Panc1 (cell line): ENCODE measurements around the gene PLCL1. TPM values are rescaled to one million over a fixed set of nuclear protein-coding genes. Genes with fewer than 3 reads are reported as not detected.

Experiments used
- ATAC-seq: fragments of 200-7000 bp; cut with Tn5 transposase; 2 replicates; pipeline ENCODE4 v1.9.1; 2020; ENCODE audit warnings: mild to moderate bottlenecking, moderate library complexity
- BruUV-seq: library from RNA; stranded (reverse); fragments of 400-500 nt; replicated peaks from 2 replicates; lab custom pipeline; 2021; lab: Mats Ljungman, UMichigan
- CTCF ChIA-PET: fragments of 300-600 bp; sonication (Branson Sonifier 250); formaldehyde crosslinking; loops from one replicate; lab custom pipeline; 2022; ENCODE audit warnings: antibody characterized with exemption; lab: Charles Lee
- POLR2A ChIA-PET: fragments of 300-600 bp; sonication (Branson Sonifier 250); formaldehyde crosslinking; loops from one replicate; lab custom pipeline; 2022; ENCODE audit warnings: antibody characterized with exemption; lab: Charles Lee
- DNase-seq: peaks from one replicate; pipeline ENCODE4 v3.0.0-alpha.2; 2010; ENCODE audit warnings: low read depth, low spot score
- H3K27ac ChIP-seq: 2 replicates; pipeline ENCODE4 v1.5.1; 2011; ENCODE audit warnings: mild to moderate bottlenecking, low read length, inconsistent platforms
- H3K27me3 ChIP-seq: fragments of 200-500 bp; sonication (Bioruptor generic); 2 replicates; pipeline ENCODE4 v1.6.0; 2014; ENCODE audit warnings: low read length, inconsistent platforms; ENCODE audit not compliant: control insufficient read depth, insufficient read depth
- H3K36me3 ChIP-seq: fragments of 200-500 bp; sonication (Bioruptor generic); 2 replicates; pipeline ENCODE4 v1.5.1; 2014; ENCODE audit warnings: inconsistent platforms, mild to moderate bottlenecking, low read length, moderate library complexity; ENCODE audit not compliant: control insufficient read depth, insufficient read depth
- H3K4me1 ChIP-seq: 2 replicates; pipeline ENCODE4 v1.5.1; 2011; ENCODE audit warnings: inconsistent platforms, mild to moderate bottlenecking, low read length, moderate library complexity; ENCODE audit not compliant: control insufficient read depth, insufficient read depth
- H3K4me3 ChIP-seq, 2 experiments: 2 replicates each; pipeline ENCODE4 v1.5.1; 2011 to 2012; ENCODE audit warnings: low read depth in 2 of 2, low read length in 2 of 2, mild to moderate bottlenecking in 2 of 2, inconsistent platforms in 1 of 2, moderate library complexity in 1 of 2
- H3K9me3 ChIP-seq: fragments of 200-500 bp; sonication (Bioruptor generic); 2 replicates; pipeline ENCODE4 v1.5.1; 2014; ENCODE audit warnings: low read depth, mild to moderate bottlenecking, inconsistent platforms, low read length, moderate library complexity; ENCODE audit not compliant: control insufficient read depth, insufficient read depth
- CTCF ChIP-seq: fragments of 450-650 bp; IDR thresholded peaks from 2 replicates; pipeline ENCODE4 v1.5.1; 2017; ENCODE audit warnings: mild to moderate bottlenecking
- POLR2AphosphoS5 ChIP-seq: IDR thresholded peaks from 2 replicates; pipeline ENCODE4 v1.6.1; 2012; ENCODE audit warnings: mild to moderate bottlenecking, low read depth, low read length, moderate library complexity
- REST ChIP-seq, 2 experiments: IDR thresholded peaks; 2 replicates each; pipeline ENCODE4 v1.6.1; 2011 to 2012; ENCODE audit warnings: low read depth in 2 of 2, control low read depth in 1 of 2, low read length in 1 of 2, mild to moderate bottlenecking in 1 of 2, moderate library complexity in 1 of 2; ENCODE audit not compliant: insufficient read depth in 1 of 2
- SIN3A ChIP-seq: IDR thresholded peaks from 2 replicates; pipeline ENCODE4 v1.6.1; 2012; ENCODE audit warnings: low read depth, mild to moderate bottlenecking, low read length, moderate library complexity, borderline replicate concordance; ENCODE audit not compliant: insufficient read depth
- TCF7L2 ChIP-seq: IDR thresholded peaks from 2 replicates; pipeline ENCODE4 v1.6.1; 2011; ENCODE audit warnings: mild to moderate bottlenecking, low read depth, low read length, inconsistent platforms
- in situ Hi-C: cut with HindIII; loops from 2 replicates; pipeline ENCODE4 v1.10.0; 2016; ENCODE audit warnings: low sequenced_read_pairs, low pct_unique_long_range_greater_than_20kb
- intact Hi-C: fragments of 100-400 bp; cut with micrococcal nuclease; formaldehyde crosslinking; loops from one replicate; pipeline ENCODE4 v1.10.0; 2022; ENCODE audit not compliant: unreplicated experiment
- total RNA-seq: library from RNA; stranded (reverse); gene quantifications from one replicate; pipeline ENCODE4 v1.2.1, GENCODE V29; 2021; ENCODE audit not compliant: unreplicated experiment

Gene PLCL1
- total RNA-seq, 1 experiment from 2014 or later: not detected

GRCh38 chr2:198097630-198098029 is 293.2 kb downstream of the PLCL1 start:
- Histone ChIP-seq H3K27me3 (peaks cover 7% of the 10 kb centered on the region; the same call in 1 of the 2 replicates), H3K27ac (no peak overlapping the region), H3K4me3 (no peak overlapping the region), H3K36me3 (no peaks in the 10 kb centered on the region), H3K4me1 (no peaks in the 10 kb centered on the region), H3K9me3 (no peaks in the 10 kb centered on the region)
- ATAC-seq: no peak
- no peak for DNase-seq
- in situ Hi-C loops: no loop called here
- ChIA-PET POLR2A (no interaction called here), CTCF (interaction anchor here (0.7 kb wide), 1 partner anchor 14 kb away, joined by 3 read pairs; no protein-coding TSS in a partner anchor)
- no TSS peak for BruUV-seq
- intact Hi-C loops: no loop called here
- TF ChIP-seq TCF7L2 (no peak), REST (IDR thresholded peaks at IDR 0.05; ENCODE audit: insufficient read depth in 1 of 2, low read depth in 2 of 2, low read length in 1 of 2) (no peak), SIN3A (no peak), POLR2AphosphoS5 (no peak), CTCF (no peak)

GRCh38 chr2:198098386-198098785 is 294.0 kb downstream of the PLCL1 start:
- intact Hi-C loops (no loop called here), in situ Hi-C loops (no loop called here)
- Histone ChIP-seq H3K4me3 (no peak overlapping the region), H3K9me3 (no peaks in the 10 kb centered on the region), H3K4me1 (no peaks in the 10 kb centered on the region), H3K36me3 (no peaks in the 10 kb centered on the region), H3K27me3 (peaks cover 7% of the 10 kb centered on the region; the same call in 1 of the 2 replicates), H3K27ac (no peak overlapping the region)
- BruUV-seq: no TSS peak
- no peak for ATAC-seq
- DNase-seq: no peak
- ChIA-PET POLR2A (no interaction called here), CTCF (no interaction called here)
- TF ChIP-seq POLR2AphosphoS5 (no peak), CTCF (no peak), SIN3A (no peak), TCF7L2 (no peak), REST (IDR thresholded peaks at IDR 0.05; ENCODE audit: insufficient read depth in 1 of 2, low read depth in 2 of 2, low read length in 1 of 2) (no peak)
